ENCODE measurements around the gene EHMT1.

The EHMT1 gene

GRCh38 chr9:137812356-137813023 is 193.7 kb downstream of the EHMT1 start:
- TF ChIP-seq ZBTB7A (IDR thresholded peaks at IDR 0.05; ENCODE audit: low read depth), result no peak
- no peak for TF ChIP-seq TEAD4 (IDR thresholded peaks at IDR 0.05)
- no peak for TF ChIP-seq CREB1 (IDR thresholded peaks at IDR 0.05; ENCODE audit: low read depth)
- no peak for TF ChIP-seq YY1 (IDR thresholded peaks at IDR 0.05; ENCODE audit: low read depth)
- TF ChIP-seq RAD21 (IDR thresholded peaks at IDR 0.05; ENCODE audit: low read depth), result no peak
- TF ChIP-seq TCF12 (IDR thresholded peaks at IDR 0.05; ENCODE audit: low read depth), result no peak
- TF ChIP-seq EGR1 (IDR thresholded peaks at IDR 0.05), result no peak

GRCh38 chr9:137813167-137813566 is 194.4 kb downstream of the EHMT1 start:
- TF ChIP-seq EGR1 (IDR thresholded peaks at IDR 0.05), result no peak
- no peak for TF ChIP-seq TAF1 (IDR thresholded peaks at IDR 0.05; ENCODE audit: low read depth)
- no peak for TF ChIP-seq ZBTB7A (IDR thresholded peaks at IDR 0.05; ENCODE audit: low read depth)

- TF ChIP-seq CREB1 (IDR thresholded peaks at IDR 0.05; ENCODE audit: low read depth) (no peak), TCF12 (IDR thresholded peaks at IDR 0.05; ENCODE audit: low read depth) (no peak), FOXM1 (IDR thresholded peaks at IDR 0.05; ENCODE audit: borderline replicate concordance, low read depth) (no peak), EP300 (IDR thresholded peaks at IDR 0.05; ENCODE audit: borderline replicate concordance) (no peak), REST (IDR thresholded peaks at IDR 0.05; ENCODE audit: low read depth) (no peak), CEBPB (IDR thresholded peaks at IDR 0.05) (no peak), YY1 (IDR thresholded peaks at IDR 0.05; ENCODE audit: low read depth) (no peak), EGR1 (IDR thresholded peaks at IDR 0.05) (no peak), NFIC (IDR thresholded peaks at IDR 0.05) (no peak), MAX (IDR thresholded peaks at IDR 0.05) (no peak), USF1 (IDR thresholded peaks at IDR 0.05) (no peak), TEAD4 (IDR thresholded peaks at IDR 0.05) (no peak)
Observed at GRCh38 chr9:137813651-137814415, 195.0 kb downstream of the EHMT1 start.

GRCh38 chr9:137814436-137814835 is 195.6 kb downstream of the EHMT1 start:
- TF ChIP-seq TEAD4 (IDR thresholded peaks at IDR 0.05), result no peak
- no peak for TF ChIP-seq TAF1 (IDR thresholded peaks at IDR 0.05; ENCODE audit: low read depth)
- TF ChIP-seq EP300 (IDR thresholded peaks at IDR 0.05; ENCODE audit: borderline replicate concordance), result no peak
- TF ChIP-seq ZBTB7A (IDR thresholded peaks at IDR 0.05; ENCODE audit: low read depth), result no peak
- TF ChIP-seq NFIC (IDR thresholded peaks at IDR 0.05), result no peak
- TF ChIP-seq EGR1 (IDR thresholded peaks at IDR 0.05), result no peak
- no peak for TF ChIP-seq CEBPB (IDR thresholded peaks at IDR 0.05)
- TF ChIP-seq REST (IDR thresholded peaks at IDR 0.05; ENCODE audit: low read depth), result no peak
- TF ChIP-seq RAD21 (IDR thresholded peaks at IDR 0.05; ENCODE audit: low read depth), result no peak

- TF ChIP-seq FOXM1 (IDR thresholded peaks at IDR 0.05; ENCODE audit: borderline replicate concordance, low read depth) (no peak), NFIC (IDR thresholded peaks at IDR 0.05) (no peak), RAD21 (IDR thresholded peaks at IDR 0.05; ENCODE audit: low read depth) (no peak), REST (IDR thresholded peaks at IDR 0.05; ENCODE audit: low read depth) (no peak), EP300 (IDR thresholded peaks at IDR 0.05; ENCODE audit: borderline replicate concordance) (no peak), YY1 (IDR thresholded peaks at IDR 0.05; ENCODE audit: low read depth) (no peak), CEBPB (IDR thresholded peaks at IDR 0.05) (no peak), ZBTB7A (IDR thresholded peaks at IDR 0.05; ENCODE audit: low read depth) (no peak)
Observed at GRCh38 chr9:137814841-137815240, 196.0 kb downstream of the EHMT1 start.
